Endothelial cell of umbilical vein (primary cell): ENCODE data around the gene JARID2.

Experiments
- POLR2A ChIP-seq: IDR thresholded peaks from 2 replicates; pipeline ENCODE4 v1.6.1; 2012; ENCODE audit warnings: low read depth, mild to moderate bottlenecking, control low read depth, low read length
- TF ChIP-seq, protein P1 (sequence below), 2 donors: IDR thresholded peaks; 1 replicate in 1 of 2; 2 replicates in 1 of 2; pipeline ENCODE4 v1.5.1; 2011; ENCODE audit warnings: low read length in 2 of 2, mild to moderate bottlenecking in 2 of 2, moderate library complexity in 2 of 2, control low read depth in 1 of 2, inconsistent platforms in 1 of 2, low read depth in 1 of 2; ENCODE audit not compliant: insufficient read depth in 1 of 2; ENCODE audit errors: extremely low read depth in 1 of 2

DNA sequence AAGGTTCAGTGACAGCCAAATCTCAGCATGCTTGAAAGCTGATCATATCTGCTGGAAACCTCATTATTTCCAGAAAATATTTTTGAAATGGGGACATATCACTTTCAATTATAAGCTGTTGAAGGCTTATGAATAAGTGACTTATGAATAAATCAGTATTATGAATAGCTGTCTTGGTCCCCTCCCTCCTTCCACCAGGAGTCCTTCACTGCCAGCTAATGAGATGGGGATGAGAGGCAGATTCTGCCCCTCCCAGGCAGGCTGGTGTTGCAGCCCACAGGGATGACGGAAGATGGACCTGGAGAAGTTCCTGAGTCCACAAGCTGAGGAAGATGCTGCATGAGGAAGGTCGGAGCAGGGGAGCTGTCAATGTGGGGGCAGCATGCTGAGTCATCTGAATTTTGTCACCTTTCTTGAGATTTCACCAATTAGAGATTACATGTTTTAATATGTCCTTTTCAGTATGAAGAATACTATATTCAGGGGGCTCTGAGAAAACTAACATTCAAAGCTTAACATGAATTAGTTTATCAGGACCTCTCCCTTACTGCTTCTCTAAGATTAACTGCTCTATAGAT, 304.8 kb downstream of the JARID2 start:
- TF ChIP-seq POLR2A, result no peak
- TF ChIP-seq, protein P1, sequence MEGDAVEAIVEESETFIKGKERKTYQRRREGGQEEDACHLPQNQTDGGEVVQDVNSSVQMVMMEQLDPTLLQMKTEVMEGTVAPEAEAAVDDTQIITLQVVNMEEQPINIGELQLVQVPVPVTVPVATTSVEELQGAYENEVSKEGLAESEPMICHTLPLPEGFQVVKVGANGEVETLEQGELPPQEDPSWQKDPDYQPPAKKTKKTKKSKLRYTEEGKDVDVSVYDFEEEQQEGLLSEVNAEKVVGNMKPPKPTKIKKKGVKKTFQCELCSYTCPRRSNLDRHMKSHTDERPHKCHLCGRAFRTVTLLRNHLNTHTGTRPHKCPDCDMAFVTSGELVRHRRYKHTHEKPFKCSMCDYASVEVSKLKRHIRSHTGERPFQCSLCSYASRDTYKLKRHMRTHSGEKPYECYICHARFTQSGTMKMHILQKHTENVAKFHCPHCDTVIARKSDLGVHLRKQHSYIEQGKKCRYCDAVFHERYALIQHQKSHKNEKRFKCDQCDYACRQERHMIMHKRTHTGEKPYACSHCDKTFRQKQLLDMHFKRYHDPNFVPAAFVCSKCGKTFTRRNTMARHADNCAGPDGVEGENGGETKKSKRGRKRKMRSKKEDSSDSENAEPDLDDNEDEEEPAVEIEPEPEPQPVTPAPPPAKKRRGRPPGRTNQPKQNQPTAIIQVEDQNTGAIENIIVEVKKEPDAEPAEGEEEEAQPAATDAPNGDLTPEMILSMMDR (IDR thresholded peaks at IDR 0.05; ENCODE audit: extremely low read depth in 1 of 2, insufficient read depth in 1 of 2, low read depth in 1 of 2, low read length in 2 of 2), result no peak
